ENCODE data around the gene SPTLC2. TPM values are rescaled to one million over a fixed set of nuclear protein-coding genes. Genes with fewer than 3 reads are reported as not detected.

Gene SPTLC2
- total RNA-seq, 1 donor from 2014 or later: 149 TPM

GRCh38 chr14:77622366-77622961, 6.0 kb upstream of the SPTLC2 start:
- peak; percentile 59 for DNase-seq (ENCODE audit: low read depth)

GRCh38 chr14:77620222-77620870, 3.9 kb upstream of the SPTLC2 start:
- DNase-seq (ENCODE audit: low read depth): no peak

GRCh38 chr14:77618381-77618970, 2.0 kb upstream of the SPTLC2 start:
- DNase-seq (ENCODE audit: low read depth): no peak

GRCh38 chr14:77616133-77616453, 344 bp downstream of the SPTLC2 start:
- no peak for DNase-seq (ENCODE audit: low read depth)

DNA sequence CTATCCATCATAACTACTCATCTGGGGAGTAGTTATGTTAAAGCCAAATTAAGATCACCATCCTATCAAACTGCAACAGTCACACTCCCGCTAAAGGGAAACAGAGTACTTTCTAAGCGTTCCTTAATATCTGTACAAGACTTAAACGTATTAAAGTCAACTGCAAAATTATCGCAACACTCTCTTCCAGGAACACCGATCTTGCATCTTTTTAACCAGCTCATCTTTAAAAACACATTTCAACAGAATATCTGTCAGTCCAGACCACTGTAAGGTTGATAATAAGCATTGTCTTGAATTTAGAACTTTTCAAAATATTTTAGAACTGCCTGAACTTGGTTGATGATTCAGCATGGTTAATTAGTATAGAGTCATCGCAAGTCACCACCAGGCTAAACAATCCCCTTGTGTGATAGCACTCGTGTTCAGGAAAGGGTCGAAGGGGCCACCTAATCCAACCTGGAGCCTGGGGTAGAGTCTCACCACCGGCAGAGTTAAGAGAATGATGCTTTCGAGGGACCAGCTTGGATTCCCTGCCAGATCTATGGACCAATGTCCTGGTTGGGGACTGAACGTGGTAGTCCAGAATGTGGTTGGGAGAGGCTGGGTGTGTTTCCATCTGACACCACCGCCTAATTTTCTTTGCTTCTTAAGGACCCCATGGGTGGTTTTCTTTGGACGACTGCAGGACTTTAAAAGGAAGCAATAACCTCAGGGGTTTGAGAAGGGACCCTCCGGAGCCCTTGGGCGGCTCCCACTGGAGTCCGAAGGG, 890 bp downstream of the SPTLC2 start:
- peak; percentile 57 for DNase-seq (ENCODE audit: low read depth)

DNA sequence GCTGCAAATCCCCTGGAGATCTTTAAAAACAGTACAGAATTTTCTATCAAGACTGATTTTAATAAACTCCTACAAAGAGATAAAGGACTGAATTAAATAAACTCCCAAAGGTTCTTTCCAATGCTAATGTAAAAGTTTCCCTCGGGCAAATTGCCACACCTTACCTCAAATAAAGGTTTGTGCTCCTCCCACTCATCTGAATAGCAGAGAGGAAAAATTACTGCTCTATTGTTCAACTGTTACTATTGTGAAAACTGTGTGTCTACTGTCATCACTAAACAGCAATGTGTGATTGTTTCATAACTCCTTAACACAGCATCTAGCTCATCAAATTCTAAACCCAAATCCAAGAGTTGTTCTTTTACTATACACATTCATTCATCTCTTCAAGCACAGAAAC, 3.2 kb downstream of the SPTLC2 start:
- peak; percentile 58 for DNase-seq (ENCODE audit: low read depth)

DNA sequence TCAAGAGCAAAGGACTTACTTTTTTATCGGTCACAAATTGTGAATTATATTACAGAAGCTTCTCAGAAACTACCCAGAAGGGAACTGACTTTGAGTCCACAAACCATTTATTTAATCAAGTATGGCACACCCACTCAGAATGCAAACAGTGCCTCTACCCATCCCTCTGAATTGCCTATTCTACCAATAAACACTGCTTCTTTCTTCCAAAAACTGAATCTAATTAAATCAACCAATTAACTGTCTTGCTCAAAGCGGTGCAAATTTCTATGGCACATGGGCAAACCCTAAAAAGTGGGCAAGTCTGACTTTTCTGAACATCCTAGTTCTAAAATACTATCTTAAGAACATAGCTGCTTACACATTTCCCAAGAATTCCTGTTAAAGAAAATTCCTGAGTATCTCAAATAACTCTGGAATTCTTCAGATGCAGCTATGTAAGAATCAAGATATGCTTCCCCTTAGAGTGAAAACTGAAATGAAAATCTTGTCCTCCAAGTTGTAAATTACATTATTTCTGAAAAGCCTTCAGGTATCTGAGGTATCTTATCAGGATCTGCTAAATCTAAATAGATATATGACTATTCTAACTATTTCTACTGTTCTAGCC, 4.3 kb downstream of the SPTLC2 start:
- peak; percentile 68 for DNase-seq (ENCODE audit: low read depth)

DNA sequence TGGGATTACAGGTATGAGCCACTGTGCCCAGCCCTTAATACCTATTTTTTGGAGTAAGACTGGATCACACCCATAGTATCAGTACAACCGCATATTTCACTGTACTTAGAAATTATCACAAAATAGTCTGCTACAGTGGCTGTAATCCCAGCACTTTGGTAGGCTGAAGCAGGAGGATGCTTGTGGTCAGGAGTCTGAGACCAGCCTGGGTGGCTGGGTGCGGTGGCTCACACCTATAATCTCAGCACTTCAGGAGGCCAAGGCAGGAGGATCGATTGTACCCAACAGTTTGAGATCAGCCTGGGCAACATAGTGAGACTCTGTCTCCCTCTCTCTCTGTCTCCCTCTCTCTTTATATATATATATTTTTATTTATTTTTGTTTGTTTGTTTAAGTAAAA, 5.9 kb downstream of the SPTLC2 start:
- no peak for DNase-seq (ENCODE audit: low read depth)

DNA sequence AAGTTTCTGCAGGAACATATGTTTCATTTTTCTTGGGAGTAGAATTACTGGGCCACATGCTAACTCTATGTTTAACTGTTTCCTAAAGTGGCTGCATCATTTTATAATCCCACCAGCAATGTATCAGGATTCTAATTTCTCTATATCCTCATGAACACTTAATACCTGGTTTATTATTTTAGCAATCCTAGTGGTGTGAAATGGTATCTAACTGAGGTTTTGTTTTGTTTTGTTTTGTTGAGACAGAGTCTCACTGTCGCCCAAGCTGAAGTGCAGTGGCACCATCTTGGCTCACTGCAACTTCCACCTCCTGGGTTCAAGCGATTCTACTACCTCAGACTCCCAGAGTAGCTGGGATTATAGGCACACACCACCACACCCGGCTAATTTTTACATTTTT, 6.5 kb downstream of the SPTLC2 start:
- no peak for DNase-seq (ENCODE audit: low read depth)

DNA sequence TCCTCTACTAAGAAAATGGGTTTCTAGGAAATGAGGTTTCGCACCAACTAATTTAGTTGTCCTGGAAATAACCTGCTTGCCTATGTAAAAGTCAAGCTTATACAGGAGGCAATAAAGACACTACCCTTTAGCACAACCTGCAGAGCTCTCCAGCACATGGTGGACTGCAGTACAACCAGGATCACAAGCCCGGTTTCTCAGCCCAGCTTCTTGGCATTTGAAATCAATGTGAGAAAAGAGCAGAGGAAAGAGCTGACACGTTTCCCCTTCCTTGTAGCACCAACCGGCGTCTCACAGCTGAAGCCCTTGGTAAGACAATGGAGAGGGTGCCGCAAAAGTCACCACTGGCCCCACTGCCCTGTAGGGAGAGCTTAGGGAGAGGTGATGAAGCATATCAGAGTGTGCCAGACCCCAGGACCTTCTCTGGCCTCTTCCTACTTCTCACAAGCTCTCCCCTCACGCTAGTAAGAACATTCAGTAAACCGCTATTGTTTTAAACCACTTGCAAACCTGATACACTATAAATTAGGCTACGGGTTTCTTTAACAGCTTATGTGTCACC, 8.6 kb downstream of the SPTLC2 start:
- DNase-seq (ENCODE audit: low read depth): no peak

GRCh38 chr14:77605392-77605972, 11.0 kb downstream of the SPTLC2 start:
- DNase-seq (ENCODE audit: low read depth): no peak

DNA sequence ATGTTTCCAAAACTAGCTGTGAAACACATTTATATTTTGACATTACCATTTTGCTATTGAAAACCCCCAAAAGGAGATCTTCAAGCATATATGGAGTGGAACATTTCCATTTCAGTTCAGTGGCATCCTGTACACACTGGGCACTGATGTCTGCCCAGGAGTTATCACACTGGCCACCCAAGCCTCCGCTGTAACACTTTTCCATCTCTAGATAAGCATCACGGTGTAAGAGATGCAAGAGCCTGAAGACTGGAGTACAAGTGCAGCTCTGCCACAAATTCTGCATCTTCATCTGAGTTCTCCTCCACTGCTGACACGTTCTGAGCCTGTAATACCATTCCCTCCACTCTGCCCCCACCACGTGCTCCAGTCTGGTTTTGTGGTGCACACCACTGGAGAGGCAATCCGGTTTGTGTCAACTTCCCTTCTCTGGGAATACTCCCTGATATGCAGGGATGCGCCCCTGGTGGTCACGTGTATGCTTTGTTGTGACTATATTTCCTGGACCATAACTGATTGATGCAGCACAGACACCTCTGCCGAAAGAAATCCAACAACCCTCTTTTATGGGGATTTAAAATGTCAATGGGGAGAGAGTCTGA, 12.7 kb downstream of the SPTLC2 start:
- DNase-seq (ENCODE audit: low read depth): peak; percentile 50

- DNase-seq (ENCODE audit: low read depth): no peak
These were observed 13.4 kb downstream of the SPTLC2 start for GRCh38 chr14:77603031-77603430.

GRCh38 chr14:77601846-77602619, 14.4 kb downstream of the SPTLC2 start:
- no peak for DNase-seq (ENCODE audit: low read depth)

DNA sequence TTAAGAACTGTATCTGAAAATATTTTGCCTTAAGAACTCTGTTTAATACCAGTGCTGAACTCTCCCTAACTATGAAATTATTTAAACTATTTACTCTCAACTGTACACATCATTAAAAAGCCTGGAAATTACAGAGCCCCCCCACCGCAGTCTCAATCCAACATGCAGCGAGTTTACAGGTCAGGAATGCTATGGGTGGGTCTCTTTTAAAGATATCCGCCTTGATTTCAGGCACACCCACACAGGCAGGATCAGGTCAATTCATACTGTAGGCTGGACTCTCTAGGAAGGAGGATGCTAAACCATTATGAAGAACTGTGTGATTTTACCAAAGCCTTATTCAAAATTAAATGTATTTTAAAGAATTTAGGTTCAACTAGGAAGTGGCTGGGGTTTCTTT, 16.5 kb downstream of the SPTLC2 start:
- peak; percentile 29 for DNase-seq (ENCODE audit: low read depth)

GRCh38 chr14:77598366-77599070, 17.9 kb downstream of the SPTLC2 start:
- DNase-seq (ENCODE audit: low read depth): peak; percentile 92

GRCh38 chr14:77593501-77593961, 22.9 kb downstream of the SPTLC2 start:
- peak; percentile 61 for DNase-seq (ENCODE audit: low read depth)

DNA sequence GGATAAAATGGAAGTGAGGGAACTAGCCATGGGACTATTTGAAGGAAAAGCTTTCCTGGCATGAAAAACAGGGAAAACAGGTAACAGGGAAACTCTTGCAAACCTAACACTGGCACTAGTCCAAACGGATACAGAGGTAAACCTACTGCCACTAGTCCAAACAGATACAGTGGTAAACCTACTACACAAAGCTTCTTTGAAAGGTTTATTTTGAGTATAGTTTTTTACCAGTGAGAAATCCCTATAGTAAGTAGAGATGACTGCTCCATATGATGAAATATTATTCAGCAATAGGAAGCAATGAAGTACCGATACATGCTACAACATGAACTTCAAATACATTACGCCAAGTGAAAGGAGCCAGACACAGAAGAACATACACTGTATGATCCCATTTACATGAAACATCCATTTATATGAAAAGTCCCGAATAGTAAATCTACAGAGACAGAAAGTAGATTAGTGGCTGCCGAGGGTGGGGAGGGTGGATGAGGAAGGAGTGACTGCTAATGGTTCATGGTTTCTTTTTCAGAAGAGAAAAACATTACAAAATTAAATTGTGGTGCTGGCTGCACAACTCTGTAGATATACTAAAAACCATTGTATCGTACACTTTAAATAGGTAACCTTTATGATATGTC, 25.5 kb downstream of the SPTLC2 start:
- DNase-seq (ENCODE audit: low read depth): peak; percentile 27

- DNase-seq (ENCODE audit: low read depth): no peak
These were observed 27.3 kb downstream of the SPTLC2 start for GRCh38 chr14:77589099-77589498.
